Stimulated activated naive CD8-positive, alpha-beta T cell treated with anti-CD3 and anti-CD28 coated beads, Interleukin-15, amount 100 ng/mL, for 72 hours (primary cell): ENCODE results near the gene KIAA1191.
"Not testable (repeated sequence)": the region's sequence is repeated elsewhere in the genome, so short reads cannot be mapped to it uniquely, and the experiment has no call there.

Experiments
- ATAC-seq: fragments of 150-1000 bp; cut with Tn5 transposase; 2 replicates; pipeline ENCODE4 v1.10.0; 2021; ENCODE audit warnings: mild to moderate bottlenecking, moderate library complexity
- DNase-seq, 2 donors: peaks; one replicate each; pipeline ENCODE4 v3.0.0; 2021 to 2022
- H3K27ac Mint-ChIP-seq, 2 donors: one replicate each; pipeline ENCODE4 v1.8.0; 2022; ENCODE audit warnings: mild to moderate bottlenecking in 2 of 2, mixed read lengths in 2 of 2, moderate library complexity in 2 of 2
- H3K27me3 Mint-ChIP-seq: one replicate; pipeline ENCODE4 v1.8.0; 2022; ENCODE audit warnings: mixed read lengths
- H3K4me1 Mint-ChIP-seq: one replicate; pipeline ENCODE4 v1.8.0; 2022; ENCODE audit warnings: mild to moderate bottlenecking, mixed read lengths
- H3K4me3 Mint-ChIP-seq, 2 donors: one replicate each; pipeline ENCODE4 v1.8.0; 2022; ENCODE audit warnings: mild to moderate bottlenecking in 2 of 2, mixed read lengths in 2 of 2, moderate library complexity in 1 of 2
- H3K9me3 Mint-ChIP-seq, 2 donors: one replicate each; pipeline ENCODE4 v1.8.0; 2022; ENCODE audit warnings: mixed read lengths in 2 of 2

The KIAA1191 gene, protein sequence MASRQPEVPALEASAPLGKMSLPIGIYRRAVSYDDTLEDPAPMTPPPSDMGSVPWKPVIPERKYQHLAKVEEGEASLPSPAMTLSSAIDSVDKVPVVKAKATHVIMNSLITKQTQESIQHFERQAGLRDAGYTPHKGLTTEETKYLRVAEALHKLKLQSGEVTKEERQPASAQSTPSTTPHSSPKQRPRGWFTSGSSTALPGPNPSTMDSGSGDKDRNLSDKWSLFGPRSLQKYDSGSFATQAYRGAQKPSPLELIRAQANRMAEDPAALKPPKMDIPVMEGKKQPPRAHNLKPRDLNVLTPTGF

DNA sequence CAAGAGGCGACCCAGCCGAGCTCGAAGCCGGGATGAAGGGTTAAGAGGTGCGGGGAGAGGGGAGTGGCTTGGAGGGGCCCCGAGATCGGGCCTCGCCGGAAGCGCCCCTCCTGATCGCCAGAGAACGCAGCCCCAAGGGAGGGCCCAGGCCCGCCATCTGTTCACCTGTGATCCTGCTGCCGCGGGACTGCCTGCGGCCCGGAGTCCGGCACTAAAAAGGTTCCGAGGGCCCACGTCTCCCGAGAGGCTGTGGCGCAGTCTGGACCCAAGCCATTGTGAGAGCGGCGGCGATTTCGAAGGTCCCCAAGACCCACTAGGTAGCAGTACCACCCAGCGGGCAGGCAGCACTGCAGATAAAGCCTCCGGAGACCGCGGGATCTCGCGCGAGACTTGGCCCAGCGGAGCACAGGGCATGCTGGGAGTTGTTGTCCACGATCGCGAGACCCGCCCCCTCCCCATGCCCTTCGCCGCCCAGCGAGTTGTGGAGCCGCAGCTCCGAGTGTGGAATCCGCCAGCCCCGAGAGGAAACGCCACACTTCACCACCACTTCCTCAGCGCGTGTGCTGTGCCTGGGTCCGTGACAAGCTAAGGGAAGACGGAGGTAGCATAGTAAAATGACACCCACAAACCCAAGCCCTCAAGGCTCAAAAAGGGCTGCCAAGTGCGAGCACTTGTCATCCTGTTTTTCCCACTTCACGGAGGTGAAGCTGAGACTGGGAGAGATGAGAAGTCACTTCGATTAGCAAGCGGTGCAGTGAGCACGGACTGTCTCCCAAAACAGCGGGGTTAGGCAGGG lies at the start of gene KIAA1191:
Gene KIAA1191 (minus strand): TSS at position 328 of the 796 bp plus-strand sequence. CDS start 2,256 bp downstream, outside the sequence.
- Mint-ChIP-seq H3K27ac (peak within 1 kb of the TSS; percentile 98 to 99), H3K27me3 (no peaks in the 10 kb centered on the region), H3K4me1 (peaks cover 49% of the 10 kb centered on the region), H3K4me3 (peak within 1 kb of the TSS; percentile 98), H3K9me3 (no peaks in the 10 kb centered on the region)
- peak; percentile 93 for ATAC-seq
- peak; percentile 91 to 94 for DNase-seq

GRCh38 chr5:176410486-176411180 lies 49.1 kb upstream of the KIAA1191 start:
- Mint-ChIP-seq H3K27ac (no peak overlapping the region), H3K9me3 (no peaks in the 10 kb centered on the region), H3K4me3 (no peak overlapping the region), H3K27me3 (no peaks in the 10 kb centered on the region), H3K4me1 (peaks cover 53% of the 10 kb centered on the region)
- DNase-seq (no peak), ATAC-seq (no peak)

GRCh38 chr5:176409765-176410164 lies 48.2 kb upstream of the KIAA1191 start:
- Mint-ChIP-seq H3K4me1 (peaks cover 44% of the 10 kb centered on the region), H3K4me3 (no peak overlapping the region), H3K27me3 (no peaks in the 10 kb centered on the region), H3K27ac (peak overlapping the region in 1 of 2 donors; percentile 30), H3K9me3 (no peaks in the 10 kb centered on the region)
- no peak for ATAC-seq
- DNase-seq: no peak

DNA sequence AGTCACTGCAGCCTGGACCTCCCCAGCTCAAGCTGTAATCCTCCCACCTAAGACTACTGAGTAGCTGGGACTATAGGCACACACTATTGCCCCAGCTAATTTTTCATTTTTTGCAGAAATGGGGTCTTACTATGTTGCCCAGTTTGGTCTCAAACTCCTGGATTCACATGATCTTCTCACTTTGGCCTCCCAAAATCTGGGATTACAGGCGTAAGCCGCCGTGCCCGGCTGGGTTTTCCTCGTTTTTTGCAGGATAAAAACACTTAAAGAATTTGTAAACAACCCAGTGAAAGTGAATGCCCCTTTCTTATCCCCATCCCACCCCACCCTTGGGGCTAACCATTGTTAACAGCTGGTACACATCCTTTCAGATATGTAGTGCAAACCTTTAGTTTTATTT lies 47.0 kb upstream of the KIAA1191 start:
- Mint-ChIP-seq H3K27ac (no peak overlapping the region), H3K4me1 (peaks cover 32% of the 10 kb centered on the region), H3K9me3 (no peaks in the 10 kb centered on the region), H3K27me3 (no peaks in the 10 kb centered on the region), H3K4me3 (no peak overlapping the region)
- DNase-seq (no peak), ATAC-seq (no peak)

DNA sequence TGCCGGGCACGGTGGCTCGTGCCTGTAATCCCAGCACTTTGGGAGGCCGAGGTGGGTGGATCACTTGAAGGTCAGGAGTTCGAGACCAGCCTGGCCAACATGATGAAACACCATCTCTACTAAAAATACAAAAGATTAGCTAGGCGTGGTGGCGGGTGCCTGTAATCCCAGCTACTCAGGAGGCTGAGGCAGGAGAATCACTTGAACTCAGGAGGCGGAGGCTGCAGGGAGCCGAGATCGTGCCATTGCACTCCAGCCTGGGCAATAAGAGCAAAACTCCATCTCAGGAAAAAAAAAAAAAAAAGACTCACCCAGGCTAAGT lies 46.6 kb upstream of the KIAA1191 start:
- not testable (repeated sequence) for H3K27me3 Mint-ChIP-seq, H3K27ac Mint-ChIP-seq, H3K9me3 Mint-ChIP-seq, H3K4me3 Mint-ChIP-seq, ATAC-seq, DNase-seq
- peaks cover 29% of the 10 kb centered on the region for H3K4me1 Mint-ChIP-seq

- Mint-ChIP-seq H3K4me1 (peaks cover 23% of the 10 kb centered on the region), H3K4me3 (no peak overlapping the region), H3K27me3 (no peaks in the 10 kb centered on the region), H3K9me3 (no peaks in the 10 kb centered on the region), H3K27ac (peak overlapping the region in 1 of 2 donors; percentile 76)
- DNase-seq (no peak), ATAC-seq (no peak)
Measured at GRCh38 chr5:176407456-176408251, 46.1 kb upstream of the KIAA1191 start.

DNA sequence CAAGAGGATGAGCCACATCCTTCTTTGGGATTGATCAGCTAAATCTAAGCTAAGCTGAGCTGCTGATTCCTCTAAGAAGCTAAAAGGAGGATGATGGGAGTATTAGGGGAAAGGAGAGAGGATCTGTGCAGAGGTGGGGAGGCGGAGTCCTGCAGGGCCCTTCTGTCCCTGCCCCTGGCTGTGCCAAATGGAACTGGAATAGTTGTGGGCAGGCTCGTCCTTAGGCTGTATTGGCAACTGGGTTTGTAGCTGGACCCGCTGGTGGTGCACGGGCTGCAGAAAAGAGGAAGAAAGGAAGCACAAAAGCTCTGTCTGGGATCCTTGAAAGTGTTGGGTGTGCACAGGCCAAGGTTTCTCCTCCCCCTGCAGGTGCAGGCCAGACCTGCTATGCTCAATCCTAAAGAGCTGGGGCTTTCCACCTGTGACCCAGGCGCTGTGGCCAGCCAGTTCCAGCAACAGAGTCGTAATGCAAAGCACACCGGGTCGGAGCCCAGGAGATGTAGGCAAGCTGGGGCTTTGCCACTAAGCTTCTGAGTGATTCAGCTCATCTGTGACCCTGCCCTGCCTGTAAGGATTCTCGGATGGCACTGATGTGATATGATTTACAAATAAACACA lies 45.0 kb upstream of the KIAA1191 start:
- H3K4me1 Mint-ChIP-seq: peaks cover 13% of the 10 kb centered on the region
- no peaks in the 10 kb centered on the region for H3K27me3 Mint-ChIP-seq
- H3K9me3 Mint-ChIP-seq: no peaks in the 10 kb centered on the region
- DNase-seq: no peak
- no peak for ATAC-seq
- no peak overlapping the region for H3K4me3 Mint-ChIP-seq
- H3K27ac Mint-ChIP-seq: no peak overlapping the region

DNA sequence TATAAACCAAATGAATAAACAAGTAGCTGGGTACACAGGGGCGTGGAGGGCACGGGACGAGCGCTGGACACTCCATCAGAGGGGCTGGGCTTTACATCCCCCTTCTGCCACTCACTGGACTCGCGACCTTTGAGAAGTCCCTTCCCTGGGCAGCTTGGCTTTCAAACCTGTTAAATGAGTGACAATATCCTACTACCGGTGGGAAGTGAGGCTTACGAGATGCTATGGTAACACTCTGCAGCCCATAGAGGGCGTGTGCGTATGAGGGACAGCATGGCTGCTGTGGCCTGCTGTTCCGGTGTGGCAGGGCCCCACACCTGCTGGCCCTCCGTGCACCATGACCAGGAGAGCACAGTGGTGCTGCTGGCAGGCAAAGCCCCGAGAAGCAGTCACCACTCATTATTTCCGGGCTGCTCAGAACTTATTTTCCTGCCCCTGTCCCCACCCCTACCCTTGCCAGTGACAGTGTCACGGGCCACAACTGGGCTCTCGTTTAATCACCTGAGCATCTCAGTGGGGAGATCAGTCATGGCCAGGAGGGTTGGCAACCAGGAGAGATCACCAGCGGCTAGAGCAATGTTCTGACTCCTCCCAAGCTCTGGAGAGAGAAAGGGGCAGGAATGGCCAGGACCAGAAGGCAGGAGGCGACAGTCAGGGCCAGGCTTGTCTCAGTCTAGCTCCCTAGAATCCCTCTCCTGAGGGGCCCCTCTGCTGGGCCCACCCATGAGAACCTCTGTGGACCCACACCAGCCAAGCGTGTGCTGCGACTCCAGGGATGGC lies 44.3 kb upstream of the KIAA1191 start:
- no peaks in the 10 kb centered on the region for H3K9me3 Mint-ChIP-seq
- H3K27me3 Mint-ChIP-seq: no peaks in the 10 kb centered on the region
- H3K4me3 Mint-ChIP-seq: no peak overlapping the region
- DNase-seq (no peak), ATAC-seq (no peak)
- peak overlapping the region in 1 of 2 donors; percentile 68 for H3K27ac Mint-ChIP-seq
- H3K4me1 Mint-ChIP-seq: peaks cover 10% of the 10 kb centered on the region

DNA sequence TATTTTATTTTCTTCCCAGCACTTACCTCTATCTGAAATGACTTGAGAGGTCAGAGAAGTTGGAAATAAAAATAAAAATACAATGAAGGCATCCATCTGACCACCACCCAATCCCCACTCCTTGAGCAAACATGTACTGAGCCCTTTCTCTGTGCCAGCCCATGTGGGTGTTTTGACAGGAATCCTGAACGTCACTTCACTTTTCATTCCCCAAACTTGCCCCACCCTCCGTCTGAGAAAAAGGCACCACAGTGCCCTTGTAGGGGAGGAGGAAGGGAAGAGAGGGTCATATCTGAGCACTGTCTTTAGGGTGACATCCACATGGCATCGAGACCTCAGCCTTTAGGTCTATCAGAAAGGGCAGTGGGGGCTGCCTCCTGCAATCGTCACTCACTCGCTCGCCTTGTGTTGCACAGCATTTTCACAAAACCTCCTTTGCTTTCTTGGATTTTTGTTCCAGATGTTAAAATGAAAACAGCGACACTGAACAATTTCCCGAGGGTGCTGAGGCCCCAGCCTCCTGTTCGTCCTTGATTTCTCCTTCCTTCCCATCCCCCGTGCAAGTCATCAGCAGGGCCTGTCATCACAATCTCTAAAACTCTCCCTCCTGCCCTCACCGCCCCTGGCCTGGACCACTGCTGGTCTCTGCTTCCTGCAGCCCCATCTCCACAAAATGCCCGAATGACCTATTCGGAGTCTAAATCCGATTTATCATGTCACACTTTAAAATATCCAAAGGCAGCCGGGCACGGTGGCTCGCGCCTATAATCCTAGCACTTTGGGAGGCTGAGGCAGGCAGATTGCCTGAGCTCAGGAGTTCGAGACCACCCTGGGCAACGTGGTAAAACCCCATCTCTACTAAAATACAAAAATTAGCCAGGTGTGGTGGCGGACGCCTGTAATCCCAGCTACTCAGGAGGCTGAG lies 40.0 kb upstream of the KIAA1191 start:
- Mint-ChIP-seq H3K27ac (peak overlapping the region in 1 of 2 donors; percentile 76), H3K9me3 (no peaks in the 10 kb centered on the region), H3K27me3 (no peaks in the 10 kb centered on the region), H3K4me3 (no peak overlapping the region), H3K4me1 (peaks cover 14% of the 10 kb centered on the region)
- ATAC-seq (no peak), DNase-seq (no peak)

GRCh38 chr5:176400382-176401156 lies 39.0 kb upstream of the KIAA1191 start:
- Mint-ChIP-seq H3K27ac (peak overlapping the region in 1 of 2 donors; percentile 87), H3K9me3 (no peaks in the 10 kb centered on the region), H3K4me1 (peaks cover 8% of the 10 kb centered on the region), H3K4me3 (no peak overlapping the region), H3K27me3 (no peaks in the 10 kb centered on the region)
- ATAC-seq (no peak), DNase-seq (no peak)

DNA sequence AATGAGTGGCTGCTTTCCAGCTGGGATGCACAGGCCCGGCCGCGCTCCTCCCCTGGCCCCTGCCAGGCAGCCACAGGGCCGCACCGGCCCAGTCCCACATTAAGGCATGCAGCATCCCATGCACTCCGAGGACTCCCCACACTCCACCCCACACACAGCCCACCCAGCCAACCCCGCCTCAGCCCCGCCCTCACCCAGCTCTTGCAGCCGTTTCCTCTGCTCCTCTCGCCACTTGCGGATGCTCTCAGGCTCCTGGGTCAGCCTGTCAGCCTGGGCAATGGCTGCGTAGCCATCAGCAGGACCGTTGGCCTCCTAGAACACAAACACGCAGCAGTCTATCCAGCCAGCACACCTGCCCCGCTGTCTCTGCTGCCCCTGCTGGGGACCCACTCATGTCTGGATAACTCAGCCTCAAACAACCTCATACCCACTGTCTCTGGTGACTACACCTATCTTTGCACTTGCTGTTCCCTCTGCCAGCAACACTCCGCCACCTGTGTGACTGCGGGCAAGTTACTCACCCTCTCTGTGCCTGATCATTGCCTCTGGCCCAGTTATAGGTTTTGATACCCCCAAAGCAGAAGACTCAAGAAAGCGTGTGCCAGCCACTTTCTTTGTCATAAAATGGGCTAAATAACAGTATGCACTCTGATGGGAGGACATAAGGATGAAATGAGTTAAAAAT lies 36.3 kb upstream of the KIAA1191 start:
- peaks cover 8% of the 10 kb centered on the region for H3K4me1 Mint-ChIP-seq
- no peak overlapping the region for H3K4me3 Mint-ChIP-seq
- ATAC-seq (no peak), DNase-seq (no peak)
- peak overlapping the region in 1 of 2 donors; percentile 92 for H3K27ac Mint-ChIP-seq
- H3K9me3 Mint-ChIP-seq: no peaks in the 10 kb centered on the region
- H3K27me3 Mint-ChIP-seq: no peaks in the 10 kb centered on the region

DNA sequence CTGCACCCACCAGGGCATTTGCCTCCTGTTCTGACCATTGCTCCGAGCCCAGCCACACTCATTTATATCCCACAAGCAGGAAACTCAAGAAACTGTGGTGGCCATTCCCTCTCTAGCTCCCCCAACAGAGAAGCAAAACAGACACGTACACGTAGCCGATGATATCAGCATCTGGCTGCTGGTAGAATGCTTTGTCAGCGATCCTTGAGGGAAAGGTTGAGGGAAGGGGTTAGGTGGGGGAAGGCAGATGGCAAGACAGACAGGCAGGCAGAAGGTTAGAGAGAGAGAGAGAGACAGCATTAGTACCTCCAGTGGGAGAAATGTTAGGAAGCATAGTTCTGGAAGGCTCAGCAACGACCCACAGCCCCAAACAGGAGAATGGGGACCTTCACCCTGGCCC lies 34.8 kb upstream of the KIAA1191 start:
- H3K4me3 Mint-ChIP-seq: no peak overlapping the region
- ATAC-seq: no peak
- H3K4me1 Mint-ChIP-seq: peaks cover 8% of the 10 kb centered on the region
- H3K27me3 Mint-ChIP-seq: no peaks in the 10 kb centered on the region
- no peaks in the 10 kb centered on the region for H3K9me3 Mint-ChIP-seq
- peak overlapping the region in 1 of 2 donors; percentile 48 for H3K27ac Mint-ChIP-seq
- DNase-seq: no peak
